Measurements from ENCODE around the gene CLEC11A.

The CLEC11A gene

DNA sequence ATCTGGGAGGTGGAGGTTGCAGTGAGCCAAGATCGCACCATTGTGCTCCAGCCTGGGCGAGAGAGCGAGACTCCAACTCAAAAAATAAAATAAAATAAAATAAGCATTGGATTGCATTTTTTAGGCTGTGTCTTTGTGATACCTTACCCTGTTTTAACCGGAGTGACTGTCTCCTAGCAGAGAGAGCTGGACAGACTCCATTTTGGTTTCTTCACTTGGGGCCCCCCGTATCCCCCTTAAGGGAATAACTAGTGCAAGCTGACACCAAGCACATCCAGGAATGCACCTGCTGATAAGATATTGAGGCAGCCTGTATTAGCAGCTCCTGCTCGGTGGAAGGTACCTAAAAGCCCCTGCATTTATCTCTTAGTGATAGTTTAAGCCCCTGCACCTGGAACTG is 26.3 kb downstream of the CLEC11A start:
- TF ChIP-seq WT1 (tag by site-specific recombination; IDR thresholded peaks at IDR 0.05) (no peak), ZNF23 (tag by site-specific recombination; IDR thresholded peaks at IDR 0.05; ENCODE audit: borderline replicate concordance) (no peak), ZNF140 (tag by site-specific recombination; IDR thresholded peaks at IDR 0.05) (no peak), ZNF670 (tag by site-specific recombination; IDR thresholded peaks at IDR 0.05; ENCODE audit: low read depth) (no peak), OSR2 (tag by site-specific recombination; IDR thresholded peaks at IDR 0.05) (no peak), ZNF350 (tag by site-specific recombination; IDR thresholded peaks at IDR 0.05) (no peak), ZNF184 (tag by site-specific recombination; IDR thresholded peaks at IDR 0.05) (no peak), RBAK (tag by site-specific recombination; IDR thresholded peaks at IDR 0.05) (no peak), ZNF654 (tag by site-specific recombination; IDR thresholded peaks at IDR 0.05; ENCODE audit: low read depth) (no peak), TSHZ1 (tag by site-specific recombination; IDR thresholded peaks at IDR 0.05; ENCODE audit: borderline replicate concordance) (no peak), ZNF24 (tag by site-specific recombination; IDR thresholded peaks at IDR 0.05) (no peak), ZSCAN5A (tag by site-specific recombination; IDR thresholded peaks at IDR 0.05) (no peak), ZNF660 (tag by site-specific recombination; IDR thresholded peaks at IDR 0.05) (no peak), ZNF138 (tag by site-specific recombination; IDR thresholded peaks at IDR 0.05; ENCODE audit: borderline replicate concordance) (no peak)
- TF ChIP-seq, protein P1, sequence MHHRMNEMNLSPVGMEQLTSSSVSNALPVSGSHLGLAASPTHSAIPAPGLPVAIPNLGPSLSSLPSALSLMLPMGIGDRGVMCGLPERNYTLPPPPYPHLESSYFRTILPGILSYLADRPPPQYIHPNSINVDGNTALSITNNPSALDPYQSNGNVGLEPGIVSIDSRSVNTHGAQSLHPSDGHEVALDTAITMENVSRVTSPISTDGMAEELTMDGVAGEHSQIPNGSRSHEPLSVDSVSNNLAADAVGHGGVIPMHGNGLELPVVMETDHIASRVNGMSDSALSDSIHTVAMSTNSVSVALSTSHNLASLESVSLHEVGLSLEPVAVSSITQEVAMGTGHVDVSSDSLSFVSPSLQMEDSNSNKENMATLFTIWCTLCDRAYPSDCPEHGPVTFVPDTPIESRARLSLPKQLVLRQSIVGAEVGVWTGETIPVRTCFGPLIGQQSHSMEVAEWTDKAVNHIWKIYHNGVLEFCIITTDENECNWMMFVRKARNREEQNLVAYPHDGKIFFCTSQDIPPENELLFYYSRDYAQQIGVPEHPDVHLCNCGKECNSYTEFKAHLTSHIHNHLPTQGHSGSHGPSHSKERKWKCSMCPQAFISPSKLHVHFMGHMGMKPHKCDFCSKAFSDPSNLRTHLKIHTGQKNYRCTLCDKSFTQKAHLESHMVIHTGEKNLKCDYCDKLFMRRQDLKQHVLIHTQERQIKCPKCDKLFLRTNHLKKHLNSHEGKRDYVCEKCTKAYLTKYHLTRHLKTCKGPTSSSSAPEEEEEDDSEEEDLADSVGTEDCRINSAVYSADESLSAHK (tag by site-specific recombination; IDR thresholded peaks at IDR 0.05) = no peak
- TF ChIP-seq, protein P2, sequence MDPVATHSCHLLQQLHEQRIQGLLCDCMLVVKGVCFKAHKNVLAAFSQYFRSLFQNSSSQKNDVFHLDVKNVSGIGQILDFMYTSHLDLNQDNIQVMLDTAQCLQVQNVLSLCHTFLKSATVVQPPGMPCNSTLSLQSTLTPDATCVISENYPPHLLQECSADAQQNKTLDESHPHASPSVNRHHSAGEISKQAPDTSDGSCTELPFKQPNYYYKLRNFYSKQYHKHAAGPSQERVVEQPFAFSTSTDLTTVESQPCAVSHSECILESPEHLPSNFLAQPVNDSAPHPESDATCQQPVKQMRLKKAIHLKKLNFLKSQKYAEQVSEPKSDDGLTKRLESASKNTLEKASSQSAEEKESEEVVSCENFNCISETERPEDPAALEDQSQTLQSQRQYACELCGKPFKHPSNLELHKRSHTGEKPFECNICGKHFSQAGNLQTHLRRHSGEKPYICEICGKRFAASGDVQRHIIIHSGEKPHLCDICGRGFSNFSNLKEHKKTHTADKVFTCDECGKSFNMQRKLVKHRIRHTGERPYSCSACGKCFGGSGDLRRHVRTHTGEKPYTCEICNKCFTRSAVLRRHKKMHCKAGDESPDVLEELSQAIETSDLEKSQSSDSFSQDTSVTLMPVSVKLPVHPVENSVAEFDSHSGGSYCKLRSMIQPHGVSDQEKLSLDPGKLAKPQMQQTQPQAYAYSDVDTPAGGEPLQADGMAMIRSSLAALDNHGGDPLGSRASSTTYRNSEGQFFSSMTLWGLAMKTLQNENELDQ (tag by site-specific recombination; IDR thresholded peaks at IDR 0.05; ENCODE audit: low read depth) = no peak
- TF ChIP-seq, protein P3, sequence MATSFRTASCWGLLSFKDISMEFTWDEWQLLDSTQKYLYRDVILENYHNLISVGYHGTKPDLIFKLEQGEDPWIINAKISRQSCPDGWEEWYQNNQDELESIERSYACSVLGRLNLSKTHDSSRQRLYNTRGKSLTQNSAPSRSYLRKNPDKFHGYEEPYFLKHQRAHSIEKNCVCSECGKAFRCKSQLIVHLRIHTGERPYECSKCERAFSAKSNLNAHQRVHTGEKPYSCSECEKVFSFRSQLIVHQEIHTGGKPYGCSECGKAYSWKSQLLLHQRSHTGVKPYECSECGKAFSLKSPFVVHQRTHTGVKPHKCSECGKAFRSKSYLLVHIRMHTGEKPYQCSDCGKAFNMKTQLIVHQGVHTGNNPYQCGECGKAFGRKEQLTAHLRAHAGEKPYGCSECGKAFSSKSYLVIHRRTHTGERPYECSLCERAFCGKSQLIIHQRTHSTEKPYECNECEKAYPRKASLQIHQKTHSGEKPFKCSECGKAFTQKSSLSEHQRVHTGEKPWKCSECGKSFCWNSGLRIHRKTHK (tag by site-specific recombination; IDR thresholded peaks at IDR 0.05) = no peak
- H3K4me1 ChIP-seq (ENCODE audit: control insufficient read depth, insufficient read depth, low read length) = no peaks in the 10 kb centered on the region
- no peaks in the 10 kb centered on the region for H3K36me3 ChIP-seq (ENCODE audit: control insufficient read depth in 2 of 2, insufficient read depth in 1 of 2, low read length in 2 of 2)
- ChIA-PET POLR2A (no interaction called here), CTCF (interaction anchor here (0.5 to 1.1 kb wide), 4 partner anchors 25 to 841 kb away, joined by 3 to 6 read pairs (median 3); no protein-coding TSS in a partner anchor)
- H3K4me3 ChIP-seq (ENCODE audit: low read depth, low read length) = no peak overlapping the region
- no peaks in the 10 kb centered on the region for H3K9me3 ChIP-seq (ENCODE audit: control insufficient read depth, insufficient read depth, low read depth, low read length)
- no peak overlapping the region for H3K27ac ChIP-seq (ENCODE audit: extremely low read depth, low read depth, low read length)
